ENCODE measurements around the gene TUT7.

DNA sequence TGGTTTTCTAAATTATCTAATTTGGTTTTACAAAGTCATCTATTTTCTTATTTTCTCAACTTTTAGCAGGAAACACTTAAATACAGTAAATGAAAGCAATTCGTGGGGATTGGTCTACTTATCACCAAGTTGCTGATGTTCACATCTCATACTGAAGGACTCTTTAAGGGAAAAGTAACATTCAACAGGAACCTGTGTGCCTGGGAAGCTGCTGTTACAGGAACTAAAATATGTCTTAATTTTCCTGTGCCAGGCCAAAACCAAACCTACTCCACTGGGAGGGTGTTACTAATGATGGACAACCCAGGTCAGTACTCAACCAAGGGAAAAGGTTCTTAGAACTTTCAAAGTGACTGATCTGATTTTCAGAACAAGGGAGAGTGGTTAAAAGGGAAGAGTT, 77.1 kb downstream of the TUT7 start:
- no peak for TF ChIP-seq EGR1 (IDR thresholded peaks at IDR 0.05)
- TF ChIP-seq YY1 (IDR thresholded peaks at IDR 0.05; ENCODE audit: low read depth), result no peak
- TF ChIP-seq, protein P1, sequence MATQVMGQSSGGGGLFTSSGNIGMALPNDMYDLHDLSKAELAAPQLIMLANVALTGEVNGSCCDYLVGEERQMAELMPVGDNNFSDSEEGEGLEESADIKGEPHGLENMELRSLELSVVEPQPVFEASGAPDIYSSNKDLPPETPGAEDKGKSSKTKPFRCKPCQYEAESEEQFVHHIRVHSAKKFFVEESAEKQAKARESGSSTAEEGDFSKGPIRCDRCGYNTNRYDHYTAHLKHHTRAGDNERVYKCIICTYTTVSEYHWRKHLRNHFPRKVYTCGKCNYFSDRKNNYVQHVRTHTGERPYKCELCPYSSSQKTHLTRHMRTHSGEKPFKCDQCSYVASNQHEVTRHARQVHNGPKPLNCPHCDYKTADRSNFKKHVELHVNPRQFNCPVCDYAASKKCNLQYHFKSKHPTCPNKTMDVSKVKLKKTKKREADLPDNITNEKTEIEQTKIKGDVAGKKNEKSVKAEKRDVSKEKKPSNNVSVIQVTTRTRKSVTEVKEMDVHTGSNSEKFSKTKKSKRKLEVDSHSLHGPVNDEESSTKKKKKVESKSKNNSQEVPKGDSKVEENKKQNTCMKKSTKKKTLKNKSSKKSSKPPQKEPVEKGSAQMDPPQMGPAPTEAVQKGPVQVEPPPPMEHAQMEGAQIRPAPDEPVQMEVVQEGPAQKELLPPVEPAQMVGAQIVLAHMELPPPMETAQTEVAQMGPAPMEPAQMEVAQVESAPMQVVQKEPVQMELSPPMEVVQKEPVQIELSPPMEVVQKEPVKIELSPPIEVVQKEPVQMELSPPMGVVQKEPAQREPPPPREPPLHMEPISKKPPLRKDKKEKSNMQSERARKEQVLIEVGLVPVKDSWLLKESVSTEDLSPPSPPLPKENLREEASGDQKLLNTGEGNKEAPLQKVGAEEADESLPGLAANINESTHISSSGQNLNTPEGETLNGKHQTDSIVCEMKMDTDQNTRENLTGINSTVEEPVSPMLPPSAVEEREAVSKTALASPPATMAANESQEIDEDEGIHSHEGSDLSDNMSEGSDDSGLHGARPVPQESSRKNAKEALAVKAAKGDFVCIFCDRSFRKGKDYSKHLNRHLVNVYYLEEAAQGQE (IDR thresholded peaks at IDR 0.05; ENCODE audit: low read depth), result no peak
- TF ChIP-seq EP300 (IDR thresholded peaks at IDR 0.05; ENCODE audit: borderline replicate concordance), result no peak
- no peak for TF ChIP-seq TAF1 (IDR thresholded peaks at IDR 0.05; ENCODE audit: low read depth)
- no peak for TF ChIP-seq TCF12 (IDR thresholded peaks at IDR 0.05; ENCODE audit: low read depth)
- no peak for TF ChIP-seq CREB1 (IDR thresholded peaks at IDR 0.05; ENCODE audit: low read depth)
- TF ChIP-seq, protein P2, sequence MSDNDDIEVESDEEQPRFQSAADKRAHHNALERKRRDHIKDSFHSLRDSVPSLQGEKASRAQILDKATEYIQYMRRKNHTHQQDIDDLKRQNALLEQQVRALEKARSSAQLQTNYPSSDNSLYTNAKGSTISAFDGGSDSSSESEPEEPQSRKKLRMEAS (IDR thresholded peaks at IDR 0.05), result no peak
